RWPE2 (cell line): ENCODE measurements around the gene MRPL51.

ENCODE experiments used
- ATAC-seq: fragments of 200-7000 bp; cut with Tn5 transposase; 3 replicates; pipeline ENCODE4 v1.9.1; 2021; ENCODE audit warnings: low read depth
- DNase-seq: peaks from one replicate; pipeline ENCODE4 v3.0.0-alpha.2; 2020; ENCODE audit warnings: low spot score
- H3K27ac ChIP-seq: fragments of 450-650 bp; 2 replicates; pipeline ENCODE4 v1.5.1; 2017; ENCODE audit warnings: mild to moderate bottlenecking; ENCODE audit not compliant: poor library complexity, severe bottlenecking
- H3K27me3 ChIP-seq: fragments of 250-450 bp; sonication (Bioruptor Pico); 2 replicates; pipeline ENCODE4 v1.5.1; 2021; ENCODE audit warnings: mild to moderate bottlenecking, moderate library complexity; ENCODE audit not compliant: insufficient read depth, poor library complexity, severe bottlenecking
- H3K36me3 ChIP-seq: fragments of 250-450 bp; sonication (Bioruptor Pico); 2 replicates; pipeline ENCODE4 v1.5.1; 2020; ENCODE audit warnings: low read depth, mild to moderate bottlenecking, moderate library complexity
- H3K4me1 ChIP-seq: fragments of 250-450 bp; sonication (Bioruptor Pico); 2 replicates; pipeline ENCODE4 v1.5.1; 2021; ENCODE audit warnings: mild to moderate bottlenecking, moderate library complexity; ENCODE audit not compliant: insufficient read depth, poor library complexity, severe bottlenecking
- H3K4me3 ChIP-seq: fragments of 250-450 bp; sonication (Bioruptor Pico); 2 replicates; pipeline ENCODE4 v1.5.1; 2021; ENCODE audit warnings: mild to moderate bottlenecking, moderate library complexity; ENCODE audit not compliant: severe bottlenecking
- H3K9me3 ChIP-seq: fragments of 250-450 bp; sonication (Bioruptor Pico); 2 replicates; pipeline ENCODE4 v1.5.1; 2021; ENCODE audit warnings: mild to moderate bottlenecking, moderate library complexity; ENCODE audit not compliant: severe bottlenecking
- CTCF ChIP-seq: fragments of 450-650 bp; IDR thresholded peaks from one replicate; pipeline ENCODE4 v1.5.1; 2017; ENCODE audit warnings: mild to moderate bottlenecking, moderate library complexity; ENCODE audit not compliant: poor library complexity, severe bottlenecking

MRPL51 gene

GRCh38 chr12:6492838-6493496 lies at the start of gene MRPL51:
TSS of gene MRPL51 (minus strand) at chr12:6493262. CDS start at chr12:6493136, 126 bp downstream.
- H3K4me3 ChIP-seq: peak within 1 kb of the TSS; percentile 48
- H3K4me1 ChIP-seq: peaks cover 13% of the 10 kb centered on the region
- DNase-seq (peak; percentile 96), ATAC-seq (peak; percentile 84)
- H3K36me3 ChIP-seq: peaks cover 46% of the 10 kb centered on the region
- TF ChIP-seq CTCF: no peak
- no peaks in the 10 kb centered on the region for H3K9me3 ChIP-seq
- peak within 1 kb of the TSS; percentile 88 for H3K27ac ChIP-seq
- no peaks in the 10 kb centered on the region for H3K27me3 ChIP-seq

- no peak for DNase-seq
- H3K27ac ChIP-seq: peak overlapping the region; percentile 98
- no peak overlapping the region for H3K4me3 ChIP-seq
- no peak for ATAC-seq
- no peak for TF ChIP-seq CTCF
- no peaks in the 10 kb centered on the region for H3K9me3 ChIP-seq
- no peaks in the 10 kb centered on the region for H3K27me3 ChIP-seq
- H3K4me1 ChIP-seq: peaks cover 19% of the 10 kb centered on the region
- peaks cover 16% of the 10 kb centered on the region for H3K36me3 ChIP-seq
These were observed 49.3 kb upstream of the MRPL51 start for GRCh38 chr12:6542209-6543009.

- peak overlapping the region; percentile 98 for H3K27ac ChIP-seq
- no peaks in the 10 kb centered on the region for H3K27me3 ChIP-seq
- no peak for TF ChIP-seq CTCF
- peaks cover 13% of the 10 kb centered on the region for H3K4me1 ChIP-seq
- H3K9me3 ChIP-seq: no peaks in the 10 kb centered on the region
- no peak overlapping the region for H3K4me3 ChIP-seq
- DNase-seq: no peak
- ATAC-seq: no peak
- peaks cover 24% of the 10 kb centered on the region for H3K36me3 ChIP-seq
These were observed 48.5 kb upstream of the MRPL51 start for GRCh38 chr12:6541371-6542165.

GRCh38 chr12:6540181-6540877 lies 47.3 kb upstream of the MRPL51 start:
- no peak for TF ChIP-seq CTCF
- DNase-seq: peak; percentile 97
- Histone ChIP-seq H3K4me1 (peaks cover 17% of the 10 kb centered on the region), H3K9me3 (no peaks in the 10 kb centered on the region), H3K4me3 (no peak overlapping the region), H3K27ac (peak overlapping the region; percentile 98), H3K27me3 (no peaks in the 10 kb centered on the region), H3K36me3 (peaks cover 36% of the 10 kb centered on the region)
- peak; percentile 79 for ATAC-seq
